ENCODE data around the gene LLGL2. TPM values are rescaled to one million over a fixed set of nuclear protein-coding genes. Genes with fewer than 3 reads are reported as not detected.

The LLGL2 gene
- total and polyA plus RNA-seq, 2 experiments from 2014 or later = 35.2 to 40.3 TPM

DNA sequence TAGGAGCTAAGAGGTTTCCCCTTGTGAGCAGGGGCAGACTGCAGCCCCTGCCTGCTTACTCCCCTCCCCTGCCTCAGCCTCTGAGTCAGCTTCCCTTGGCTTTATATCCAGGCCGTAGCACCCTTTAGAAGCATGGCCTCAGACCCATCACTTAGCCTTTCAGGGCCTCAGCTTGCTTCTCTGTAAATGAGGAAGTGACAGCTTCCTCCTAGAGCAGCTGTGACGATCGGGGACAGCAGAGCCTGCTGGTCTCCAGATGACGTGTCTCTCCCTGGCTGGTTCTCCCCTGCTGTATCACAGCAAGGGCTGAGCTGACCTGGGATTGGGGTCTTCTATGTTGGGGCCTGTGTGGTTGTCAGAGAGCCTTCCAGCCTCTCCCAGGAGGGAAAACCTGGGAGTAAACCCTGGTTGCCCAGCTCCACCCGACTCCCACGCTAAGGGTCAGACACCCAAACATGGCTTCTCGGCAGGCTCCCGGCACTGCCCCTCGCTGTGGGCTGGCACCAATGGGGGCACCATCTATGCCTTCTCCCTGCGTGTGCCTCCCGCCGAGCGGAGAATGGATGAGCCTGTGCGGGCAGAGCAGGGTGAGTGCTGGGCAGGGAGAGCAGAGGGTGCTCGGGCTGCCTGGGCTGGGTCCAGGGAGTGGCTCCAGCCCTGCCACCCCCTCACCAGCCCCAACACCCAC lies 45.8 kb downstream of the LLGL2 start:
- TF ChIP-seq CTCF (IDR thresholded peaks at IDR 0.05; ENCODE audit: low read depth, low read length) = no peak
- DNase-seq (ENCODE audit: low read depth in 1 of 2, low spot score in 1 of 2) = peak in 1 of 2 donors; percentile 21
- no peaks in the 10 kb centered on the region for H3K27me3 ChIP-seq
- no peaks in the 10 kb centered on the region for H3K4me1 ChIP-seq (ENCODE audit: low read depth)
- H3K4me3 ChIP-seq = no peak overlapping the region
- no peaks in the 10 kb centered on the region for H3K9me3 ChIP-seq (ENCODE audit: low read depth)
- no peaks in the 10 kb centered on the region for H3K36me3 ChIP-seq
- H3K27ac ChIP-seq = peak overlapping the region; percentile 43

- no peaks in the 10 kb centered on the region for H3K27me3 ChIP-seq
- no peak overlapping the region for H3K4me3 ChIP-seq
- no peak for TF ChIP-seq CTCF (IDR thresholded peaks at IDR 0.05; ENCODE audit: low read depth, low read length)
- no peaks in the 10 kb centered on the region for H3K4me1 ChIP-seq (ENCODE audit: low read depth)
- DNase-seq (ENCODE audit: low read depth in 1 of 2, low spot score in 1 of 2) = no peak
- no peaks in the 10 kb centered on the region for H3K36me3 ChIP-seq
- H3K27ac ChIP-seq = no peak overlapping the region
- H3K9me3 ChIP-seq (ENCODE audit: low read depth) = no peaks in the 10 kb centered on the region
Observed at GRCh38 chr17:75571885-75572215, 46.4 kb downstream of the LLGL2 start.

DNA sequence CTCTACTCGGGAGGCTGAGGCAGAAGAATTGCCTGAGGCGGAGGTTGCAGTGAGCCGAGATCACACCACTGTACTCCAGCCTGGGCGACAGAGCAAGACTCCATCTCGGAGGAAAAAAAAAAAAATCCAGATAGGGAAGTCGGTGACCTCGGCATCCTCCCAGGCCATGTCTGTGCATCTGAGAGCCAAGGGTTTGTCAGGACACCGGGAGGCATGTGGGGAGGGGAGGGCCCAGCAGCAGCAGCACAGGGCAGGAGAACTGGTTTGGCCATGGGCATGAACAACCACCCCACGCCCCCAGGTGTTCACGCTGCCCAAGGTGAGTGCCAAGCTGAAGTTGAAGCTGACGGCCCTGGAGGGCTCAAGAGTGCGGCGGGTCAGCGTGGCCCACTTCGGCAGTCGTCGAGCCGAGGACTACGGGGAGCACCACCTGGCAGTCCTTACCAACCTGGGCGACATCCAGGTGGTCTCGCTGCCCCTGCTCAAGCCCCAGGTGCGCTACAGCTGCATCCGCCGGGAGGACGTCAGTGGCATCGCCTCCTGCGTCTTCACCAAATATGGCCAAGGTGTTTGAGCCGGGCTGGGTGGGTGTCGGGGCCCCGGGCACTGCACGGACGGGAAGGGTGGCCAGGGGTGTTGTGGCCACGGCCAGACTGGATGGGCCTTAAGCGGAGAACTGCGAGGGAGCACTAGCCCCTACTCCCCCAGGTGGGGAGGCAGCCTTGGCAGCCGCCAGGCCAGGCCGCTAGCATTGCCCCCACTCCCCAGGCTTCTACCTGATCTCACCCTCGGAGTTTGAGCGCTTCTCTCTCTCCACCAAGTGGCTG lies 47.4 kb downstream of the LLGL2 start:
- Histone ChIP-seq H3K9me3 (ENCODE audit: low read depth) (no peaks in the 10 kb centered on the region), H3K27me3 (no peaks in the 10 kb centered on the region), H3K36me3 (no peaks in the 10 kb centered on the region), H3K27ac (no peak overlapping the region), H3K4me3 (no peak overlapping the region), H3K4me1 (ENCODE audit: low read depth) (no peaks in the 10 kb centered on the region)
- no peak for DNase-seq (ENCODE audit: low read depth in 1 of 2, low spot score in 1 of 2)
- TF ChIP-seq CTCF (IDR thresholded peaks at IDR 0.05; ENCODE audit: low read depth, low read length) = no peak

DNA sequence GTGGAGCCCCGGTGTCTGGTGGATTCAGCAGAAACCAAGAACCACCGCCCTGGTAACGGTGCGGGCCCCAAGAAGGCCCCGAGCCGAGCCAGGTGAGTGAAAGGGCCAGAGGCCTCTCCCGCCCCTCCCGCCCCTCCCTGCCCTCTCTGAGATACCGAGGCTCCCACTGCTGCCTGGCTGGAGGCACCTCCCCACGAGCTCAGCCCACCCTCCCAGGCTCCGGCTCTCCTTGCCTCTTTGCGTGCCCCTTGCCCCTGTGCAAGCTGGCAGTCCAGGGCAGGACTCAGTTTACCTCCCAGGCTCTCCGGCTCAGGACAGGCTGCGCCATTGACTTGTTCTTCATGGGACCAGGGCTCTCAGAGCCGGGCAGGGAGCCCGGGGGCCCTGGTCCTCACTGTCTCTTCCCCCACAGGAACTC lies 48.1 kb downstream of the LLGL2 start:
- no peak for DNase-seq (ENCODE audit: low read depth in 1 of 2, low spot score in 1 of 2)
- TF ChIP-seq CTCF (IDR thresholded peaks at IDR 0.05; ENCODE audit: low read depth, low read length) = no peak
- H3K4me1 ChIP-seq (ENCODE audit: low read depth) = peaks cover 4% of the 10 kb centered on the region
- no peaks in the 10 kb centered on the region for H3K27me3 ChIP-seq
- no peaks in the 10 kb centered on the region for H3K9me3 ChIP-seq (ENCODE audit: low read depth)
- H3K36me3 ChIP-seq = no peaks in the 10 kb centered on the region
- no peak overlapping the region for H3K27ac ChIP-seq
- no peak overlapping the region for H3K4me3 ChIP-seq

GRCh38 chr17:75573994-75574393 lies 48.5 kb downstream of the LLGL2 start:
- no peaks in the 10 kb centered on the region for H3K27me3 ChIP-seq
- H3K27ac ChIP-seq = no peak overlapping the region
- TF ChIP-seq CTCF (IDR thresholded peaks at IDR 0.05; ENCODE audit: low read depth, low read length) = no peak
- no peak for DNase-seq (ENCODE audit: low read depth in 1 of 2, low spot score in 1 of 2)
- H3K4me1 ChIP-seq (ENCODE audit: low read depth) = peaks cover 7% of the 10 kb centered on the region
- no peaks in the 10 kb centered on the region for H3K36me3 ChIP-seq
- H3K9me3 ChIP-seq (ENCODE audit: low read depth) = no peaks in the 10 kb centered on the region
- H3K4me3 ChIP-seq = no peak overlapping the region

All from cardiac muscle cell (in vitro differentiated cells and primary cell).